Epithelial cell of prostate (primary cell): ENCODE data around the gene STEAP1.
"Not testable (repeated sequence)": the region's sequence is repeated elsewhere in the genome, so short reads cannot be mapped to it uniquely, and the experiment has no call there.

Source experiments
- DNase-seq: peaks from one replicate; pipeline ENCODE4 v3.0.0-alpha.2; 2011; ENCODE audit warnings: low read depth, low spot score
- H3K27ac ChIP-seq: fragments of 450-650 bp; 2 replicates; pipeline ENCODE4 v1.5.1; 2017; ENCODE audit warnings: mild to moderate bottlenecking

STEAP1 gene

DNA sequence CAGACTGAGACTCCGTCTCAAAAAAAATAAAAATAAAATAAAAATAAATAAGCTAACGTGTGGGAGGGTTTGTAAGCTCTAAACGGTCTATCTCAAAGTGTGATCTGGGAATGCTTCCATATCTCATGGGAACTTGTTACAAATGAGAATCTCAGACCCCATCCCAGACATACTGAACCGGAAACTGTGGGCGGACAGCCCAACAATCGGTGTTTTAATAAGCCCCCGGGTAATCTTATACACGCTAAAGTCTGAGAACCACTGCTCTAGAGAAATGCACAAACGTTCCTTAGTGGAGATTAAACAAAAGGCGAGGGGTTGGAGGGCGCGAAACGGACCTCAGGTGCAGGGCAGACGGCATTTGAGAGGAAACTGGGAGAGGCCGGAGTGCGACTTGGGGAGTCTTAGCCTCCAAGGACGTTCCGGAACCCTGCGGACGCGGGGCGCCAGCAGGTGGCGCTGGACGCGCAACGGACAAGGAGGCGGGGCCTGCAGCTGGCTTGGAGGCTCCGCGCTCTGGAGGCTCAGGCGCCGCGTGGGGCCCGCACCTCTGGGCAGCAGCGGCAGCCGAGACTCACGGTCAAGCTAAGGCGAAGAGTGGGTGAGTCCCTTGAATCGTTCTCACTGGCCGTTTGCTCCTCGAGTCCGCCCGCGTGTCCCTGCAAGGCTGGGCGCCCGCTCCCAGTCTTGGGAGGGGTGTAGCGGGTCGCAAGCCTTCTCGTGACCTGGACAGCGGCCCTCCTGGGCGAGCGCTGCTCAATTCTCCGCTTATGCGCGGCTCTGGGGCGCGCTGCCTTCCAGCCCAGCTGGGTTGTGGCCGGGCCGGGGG is at the start of gene STEAP1:
Gene STEAP1, plus strand, starts transcription at position 527 of the 829 bp plus-strand sequence. CDS start 5,320 bp downstream, outside the sequence.
- H3K27ac ChIP-seq, result peak within 1 kb of the TSS; percentile 92
- DNase-seq, result peak; percentile 37

- not testable (repeated sequence) for DNase-seq, H3K27ac ChIP-seq
These were observed 39.3 kb upstream of the STEAP1 start for GRCh38 chr7:90114972-90115371.

DNA sequence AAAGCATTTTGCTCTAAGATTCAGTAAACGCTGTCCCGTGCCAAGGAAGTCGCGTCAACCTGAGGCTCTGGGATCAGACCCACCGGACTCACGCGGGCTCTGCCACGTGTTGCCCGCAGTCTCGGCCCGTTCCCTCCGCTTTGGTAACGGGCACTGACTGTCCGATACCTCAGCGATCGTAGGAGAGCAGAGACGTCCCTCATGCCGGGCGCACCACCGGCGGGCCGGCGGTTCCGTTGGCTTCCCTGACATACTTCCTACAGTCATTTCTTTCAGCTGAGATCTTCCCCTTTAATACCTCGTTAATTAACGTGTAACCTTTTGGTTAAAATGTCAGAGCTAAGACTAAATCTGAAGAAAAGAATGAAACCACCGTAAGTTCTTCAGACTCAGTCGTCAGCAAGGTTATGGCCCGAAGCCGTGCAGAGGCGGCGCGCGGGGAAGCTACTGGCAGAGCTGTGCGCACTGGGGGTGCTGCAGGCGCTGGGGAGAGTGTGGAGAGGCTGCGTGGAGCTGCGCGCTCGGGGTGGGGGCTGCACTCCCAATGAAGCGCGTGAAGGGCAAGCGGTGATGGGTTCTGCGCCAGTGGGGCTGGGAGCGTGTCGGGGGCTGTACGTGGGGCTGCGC is 35.6 kb upstream of the STEAP1 start:
- DNase-seq, H3K27ac ChIP-seq: not testable (repeated sequence)

- no peak overlapping the region for H3K27ac ChIP-seq
- DNase-seq, result no peak
These were observed 34.9 kb upstream of the STEAP1 start for GRCh38 chr7:90119178-90119971.

- H3K27ac ChIP-seq, DNase-seq: not testable (repeated sequence)
These were observed 34.1 kb upstream of the STEAP1 start for GRCh38 chr7:90120205-90120604.

- not testable (repeated sequence) for H3K27ac ChIP-seq, DNase-seq
These were observed 22.5 kb upstream of the STEAP1 start for GRCh38 chr7:90131746-90132145.

DNA sequence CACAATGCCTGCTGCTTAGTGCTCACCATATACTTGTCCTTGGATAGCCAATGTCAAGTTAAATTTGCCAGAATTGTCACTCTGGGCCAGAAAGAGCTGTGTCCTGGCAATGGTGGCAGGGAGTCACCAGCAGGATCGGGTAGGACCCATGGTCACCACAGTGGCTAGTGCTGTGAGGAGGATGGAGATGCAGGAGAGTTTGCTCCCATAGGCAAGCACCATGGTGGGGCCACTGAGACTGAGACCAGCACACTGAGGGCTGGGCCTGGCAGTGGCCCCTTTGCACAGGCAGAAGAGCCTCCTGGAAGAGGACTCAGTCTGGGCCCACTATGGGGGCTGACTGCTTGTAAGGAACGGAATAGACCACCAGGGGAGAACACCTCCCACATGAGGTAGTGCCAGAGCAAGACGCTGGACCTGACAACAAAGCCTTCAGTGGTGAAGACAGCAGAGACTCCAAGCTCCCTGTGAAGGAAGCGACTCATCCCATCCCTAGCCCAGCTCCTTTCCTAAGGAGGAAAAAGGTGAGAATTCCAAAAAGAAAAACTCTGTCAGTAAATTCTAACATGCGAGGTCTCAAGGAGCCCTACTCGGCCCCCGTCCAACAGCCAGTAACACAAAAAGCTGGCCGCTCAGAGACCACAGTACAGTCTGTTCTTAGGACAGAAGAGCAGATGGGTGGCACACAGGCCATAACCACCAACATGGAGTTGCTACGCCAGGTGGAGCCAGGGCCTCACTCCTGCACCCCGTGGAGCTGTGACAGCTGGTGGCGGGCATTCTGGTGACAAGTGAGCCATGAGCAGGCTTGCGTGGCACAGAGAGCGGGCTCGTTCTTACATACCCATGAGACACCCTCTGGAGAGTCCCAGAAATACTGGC is 6.9 kb upstream of the STEAP1 start:
- not testable (repeated sequence) for DNase-seq

GRCh38 chr7:90149428-90149827 is 4.8 kb upstream of the STEAP1 start:
- H3K27ac ChIP-seq, DNase-seq: not testable (repeated sequence)

More for the DNA sequence above, 6.9 kb upstream of the STEAP1 start:
- H3K27ac ChIP-seq, result not testable (repeated sequence)

DNA sequence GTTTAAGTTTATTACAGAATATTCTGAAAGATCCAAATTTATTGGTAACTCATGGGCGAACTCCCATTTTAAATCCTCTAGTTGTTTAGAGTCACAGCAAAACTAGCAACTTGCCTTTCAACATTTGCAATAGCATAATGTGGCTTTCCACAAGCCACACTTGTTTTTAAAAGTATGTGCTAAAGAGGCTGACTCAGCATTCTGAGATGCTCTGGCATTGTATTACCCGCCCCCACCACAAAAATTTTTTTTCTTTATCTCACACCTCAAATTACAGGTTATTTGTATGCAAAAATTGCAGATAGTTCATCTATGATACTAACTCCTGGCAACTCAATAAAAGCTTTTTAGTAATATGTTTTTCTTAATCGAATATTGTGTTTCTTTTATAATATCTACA is 2.4 kb upstream of the STEAP1 start:
- not testable (repeated sequence) for H3K27ac ChIP-seq, DNase-seq

- peak; percentile 27 for DNase-seq
- H3K27ac ChIP-seq, result not testable (repeated sequence)
These were observed 1.5 kb upstream of the STEAP1 start for GRCh38 chr7:90152642-90153253.

GRCh38 chr7:90155206-90155605 is 937 bp downstream of the STEAP1 start:
- no peak for DNase-seq
- peak overlapping the region; percentile 92 for H3K27ac ChIP-seq

GRCh38 chr7:90157331-90157730 is 3.1 kb downstream of the STEAP1 start:
- peak overlapping the region; percentile 92 for H3K27ac ChIP-seq

DNA sequence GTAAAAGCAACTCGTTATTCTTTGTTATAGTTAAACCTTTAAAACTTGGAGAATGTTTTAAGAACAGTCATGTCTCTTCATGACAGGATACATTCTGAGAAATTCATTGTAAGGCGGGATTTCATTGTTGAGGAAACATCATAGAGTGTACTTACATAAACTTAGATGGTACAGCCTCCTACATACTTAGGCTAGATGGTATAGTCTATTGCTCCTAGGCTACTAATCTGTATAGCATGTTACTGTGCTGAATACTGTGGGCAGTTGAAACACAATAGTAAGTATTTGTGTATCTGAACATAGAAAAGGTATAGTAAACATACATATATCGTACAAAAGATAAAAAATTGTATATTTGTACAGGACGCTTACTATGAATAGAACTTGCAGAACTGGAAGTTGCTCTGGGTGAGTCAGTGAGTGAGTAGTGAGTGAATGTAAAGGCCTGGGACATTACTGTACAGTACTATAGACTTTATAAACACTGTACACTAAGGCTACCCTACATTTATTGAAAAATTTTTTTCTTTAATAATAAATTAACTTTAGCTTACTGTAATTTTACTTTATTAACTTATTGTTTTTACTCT is 3.6 kb downstream of the STEAP1 start:
- H3K27ac ChIP-seq, result peak overlapping the region; percentile 92
- not testable (repeated sequence) for DNase-seq

More at GRCh38 chr7:90157331-90157730, 3.1 kb downstream of the STEAP1 start:
- DNase-seq, result not testable (repeated sequence)

DNA sequence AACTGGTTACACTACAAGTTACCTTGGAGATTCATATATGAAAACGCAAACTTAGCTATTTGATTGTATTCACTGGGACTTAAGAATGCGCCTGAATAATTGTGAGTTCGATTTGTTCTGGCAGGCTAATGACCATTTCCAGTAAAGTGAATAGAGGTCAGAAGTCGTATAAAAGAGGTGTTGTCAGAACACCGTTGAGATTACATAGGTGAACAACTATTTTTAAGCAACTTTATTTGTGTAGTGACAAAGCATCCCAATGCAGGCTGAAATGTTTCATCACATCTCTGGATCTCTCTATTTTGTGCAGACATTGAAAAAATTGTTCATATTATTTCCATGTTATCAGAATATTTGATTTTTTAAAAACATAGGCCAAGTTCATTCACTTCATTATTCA is 9.3 kb downstream of the STEAP1 start:
- no peak overlapping the region for H3K27ac ChIP-seq
- no peak for DNase-seq

DNA sequence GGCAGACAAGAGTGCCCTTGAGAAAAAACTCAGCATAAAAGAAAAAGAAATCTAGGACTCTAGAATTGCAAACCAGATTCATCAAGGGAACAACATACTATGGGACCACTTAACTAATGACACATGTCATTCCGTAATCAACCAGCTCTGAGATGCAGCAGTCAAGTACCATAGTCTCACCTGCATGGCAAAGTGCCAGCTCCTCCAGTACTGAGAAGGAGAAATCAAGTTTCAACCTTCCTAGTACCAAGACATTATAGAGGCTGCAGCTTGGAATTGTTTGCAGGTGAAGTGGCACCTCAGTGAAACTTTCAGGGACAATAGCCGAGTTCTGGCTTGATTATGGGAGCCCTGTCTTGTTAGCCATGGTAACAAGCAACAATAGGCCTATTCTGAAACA is 11.5 kb downstream of the STEAP1 start:
- no peak for DNase-seq
- no peak overlapping the region for H3K27ac ChIP-seq

DNA sequence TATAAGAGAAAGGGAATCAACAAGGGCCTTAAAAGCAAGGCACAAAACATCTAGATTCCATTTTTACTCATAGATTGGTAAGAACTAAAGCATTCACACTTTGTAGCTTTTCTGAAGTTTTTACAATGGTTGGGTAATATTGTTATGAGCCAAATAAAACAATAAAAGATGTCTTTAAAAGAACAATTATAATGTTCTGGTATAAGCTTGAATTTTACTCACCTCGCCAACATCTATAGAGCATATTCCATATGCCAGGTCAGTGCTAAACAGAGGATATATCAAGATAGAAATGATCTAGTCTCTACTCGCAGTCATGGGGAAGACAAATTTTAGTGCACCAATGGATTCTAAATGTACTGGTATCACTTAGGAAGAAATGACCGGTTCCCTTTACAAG is 11.9 kb downstream of the STEAP1 start:
- DNase-seq, result no peak
- no peak overlapping the region for H3K27ac ChIP-seq

DNA sequence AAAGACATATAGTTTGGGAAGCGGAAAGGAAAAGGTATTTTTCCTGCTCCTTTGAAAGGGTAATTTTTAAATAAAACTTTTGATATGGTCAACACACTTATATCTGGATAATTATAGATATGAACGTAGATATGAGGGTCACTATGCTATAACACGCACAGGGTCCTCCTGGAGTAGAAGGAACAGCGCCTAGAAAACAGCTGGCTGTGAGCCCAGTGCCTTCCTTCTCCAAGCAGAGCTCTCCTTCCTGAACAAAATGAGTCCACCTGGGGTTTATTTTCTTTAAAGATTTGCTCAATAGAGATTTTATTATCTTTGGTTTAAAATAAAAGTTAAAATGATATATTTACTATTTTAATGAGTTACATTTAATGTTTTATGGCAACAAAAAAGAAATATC is 13.1 kb downstream of the STEAP1 start:
- no peak for DNase-seq
- no peak overlapping the region for H3K27ac ChIP-seq

DNA sequence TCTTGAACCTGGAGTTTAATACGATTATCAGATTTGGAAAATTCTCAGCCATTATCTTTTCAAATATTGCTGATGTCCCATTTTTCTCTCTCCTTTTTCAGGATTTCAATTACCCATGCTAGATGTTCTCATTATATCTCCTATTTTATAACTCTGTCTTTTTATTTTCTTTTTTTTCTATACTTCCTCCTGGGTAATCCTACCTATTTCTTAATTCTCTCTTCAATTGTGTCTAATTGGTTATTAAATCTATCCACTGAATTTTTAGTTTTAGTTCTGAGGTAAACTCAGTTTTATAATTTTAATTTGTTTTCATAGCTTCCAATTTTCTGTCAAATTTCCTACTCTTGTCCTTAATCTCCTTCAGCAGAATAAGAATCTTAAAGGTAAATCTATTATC is 15.6 kb downstream of the STEAP1 start:
- no peak for DNase-seq
- H3K27ac ChIP-seq, result no peak overlapping the region

GRCh38 chr7:90172121-90172520 is 17.9 kb downstream of the STEAP1 start:
- DNase-seq, result no peak
- no peak overlapping the region for H3K27ac ChIP-seq
